SK-N-SH (cell line): Measurements from ENCODE around the gene TSPYL1. TPM values are rescaled to one million over a fixed set of nuclear protein-coding genes. Genes with fewer than 3 reads are reported as not detected.

Source experiments
- CTCF ChIA-PET: fragments of 300-600, 350-600 bp; formaldehyde crosslinking; extraction: SDS; loops from one replicate; lab custom pipeline; 2021; lab: Yijun Ruan, JAX
- POLR2A ChIA-PET: fragments of 350-600 bp; sonication (Branson Sonifier 250); formaldehyde crosslinking; extraction: SDS; loops from one replicate; lab custom pipeline; 2020; ENCODE audit warnings: antibody characterized with exemption, inconsistent platforms; lab: Yijun Ruan, JAX
- DNase-seq: peaks from one replicate; pipeline ENCODE4 v3.0.0; 2012
- H2AFZ ChIP-seq: fragments of 200-600 bp; sonication (generic); 2 replicates; pipeline ENCODE4 v1.8.1; 2016; ENCODE audit warnings: antibody characterized with exemption, mild to moderate bottlenecking, low read depth
- H3F3A ChIP-seq: fragments of 200-600 bp; sonication (generic); replicated peaks from 2 replicates; pipeline ENCODE3; 2016; ENCODE audit warnings: antibody characterized with exemption, mild to moderate bottlenecking; ENCODE audit not compliant: insufficient read depth
- H3K27ac ChIP-seq, 2 experiments: fragments of 200-500 bp in 1 of 2; fragments of 200-600 bp in 1 of 2; sonication (Bioruptor generic) in 1 of 2; sonication (generic), shearing (Covaris generic) in 1 of 2; 2 replicates each; pipeline versions ENCODE4 v1.5.1 to v1.6.1; 2014 to 2016; ENCODE audit warnings: low read depth in 2 of 2, inconsistent platforms in 1 of 2, low read length in 1 of 2, mild to moderate bottlenecking in 1 of 2, mixed read lengths in 1 of 2
- H3K27me3 ChIP-seq: fragments of 200-600 bp; sonication (generic), shearing (Covaris generic); 2 replicates; pipeline ENCODE4 v1.6.1; 2016; ENCODE audit warnings: mixed run types; ENCODE audit not compliant: insufficient read depth
- H3K36me3 ChIP-seq, 2 experiments: fragments of 200-500 bp in 1 of 2; fragments of 200-600 bp in 1 of 2; sonication (Bioruptor generic) in 1 of 2; sonication (generic) in 1 of 2; replicated peaks in 1 of 2; 2 replicates each; pipeline versions ENCODE3 to v1.5.1; 2014 to 2016; ENCODE audit warnings: low read length in 1 of 2, mild to moderate bottlenecking in 1 of 2; ENCODE audit not compliant: insufficient read depth in 2 of 2, control insufficient read depth in 1 of 2
- H3K4me1 ChIP-seq, 2 experiments: fragments of 200-500 bp in 1 of 2; fragments of 200-600 bp in 1 of 2; sonication (Bioruptor generic) in 1 of 2; sonication (generic), shearing (Covaris generic) in 1 of 2; 2 replicates each; pipeline versions ENCODE4 v1.5.1 to v1.6.1; 2014 to 2016; ENCODE audit warnings: low read depth in 1 of 2, low read length in 1 of 2, mixed run types in 1 of 2; ENCODE audit not compliant: insufficient read depth in 2 of 2, control insufficient read depth in 1 of 2
- H3K4me2 ChIP-seq: fragments of 200-600 bp; sonication (generic), shearing (Covaris generic); 2 replicates; pipeline ENCODE4 v1.6.1; 2017; ENCODE audit warnings: mixed run types
- H3K4me3 ChIP-seq, 2 experiments: fragments of 200-500 bp in 1 of 2; fragments of 200-600 bp in 1 of 2; sonication (Bioruptor generic) in 1 of 2; sonication (generic), shearing (Covaris generic) in 1 of 2; 2 replicates each; pipeline versions ENCODE4 v1.5.1 to v1.8.1; 2014 to 2016; ENCODE audit warnings: low read depth in 2 of 2, inconsistent platforms in 1 of 2, low read length in 1 of 2, mild to moderate bottlenecking in 1 of 2, mixed read lengths in 1 of 2, moderate library complexity in 1 of 2
- H3K79me2 ChIP-seq: fragments of 200-600 bp; sonication (generic); 2 replicates; pipeline ENCODE4 v1.8.1; 2017; ENCODE audit warnings: mild to moderate bottlenecking; ENCODE audit not compliant: insufficient read depth
- H3K9ac ChIP-seq: fragments of 200-600 bp; sonication (generic); 2 replicates; pipeline ENCODE4 v1.6.1; 2017; ENCODE audit warnings: mixed run types
- H3K9me2 ChIP-seq: fragments of 200-600 bp; sonication (generic); 2 replicates; pipeline ENCODE4 v1.6.1; 2017; ENCODE audit warnings: mixed run types
- H3K9me3 ChIP-seq: fragments of 200-600 bp; sonication (generic); 2 replicates; pipeline ENCODE4 v1.6.1; 2017; ENCODE audit warnings: mixed run types, mild to moderate bottlenecking, moderate library complexity
- H4K20me1 ChIP-seq: fragments of 200-600 bp; sonication (generic); 2 replicates; pipeline ENCODE4 v1.6.1; 2017; ENCODE audit warnings: mild to moderate bottlenecking, mixed run types; ENCODE audit not compliant: insufficient read depth
- CHD2 ChIP-seq: fragments of 150-350 bp; IDR thresholded peaks from 2 replicates; pipeline ENCODE4 v1.6.1; 2018; ENCODE audit warnings: low read length; ENCODE audit not compliant: partially characterized antibody
- EZH2phosphoT487 ChIP-seq: fragments of 200-600 bp; sonication (generic); IDR thresholded peaks from 2 replicates; pipeline ENCODE4 v1.6.1; 2017; ENCODE audit warnings: low read depth, mixed run types, mild to moderate bottlenecking, antibody characterized with exemption, moderate library complexity, borderline replicate concordance
- FOXJ3 ChIP-seq: sonication (generic); formaldehyde crosslinking; IDR thresholded peaks from 2 replicates; pipeline ENCODE4 v1.5.1; 2020; ENCODE audit warnings: mild to moderate bottlenecking, missing genetic modification reagents
- FOXM1 ChIP-seq: IDR thresholded peaks from 2 replicates; pipeline ENCODE4 v1.4.0; 2012; ENCODE audit warnings: low read depth, mild to moderate bottlenecking
- GATA2 ChIP-seq: sonication (generic); formaldehyde crosslinking; IDR thresholded peaks from 2 replicates; pipeline ENCODE4 v1.5.0; 2020; ENCODE audit warnings: mild to moderate bottlenecking, missing genetic modification reagents
- JUND ChIP-seq: IDR thresholded peaks from 2 replicates; pipeline ENCODE4 v1.4.0; 2012
- MAX ChIP-seq: IDR thresholded peaks from 2 replicates; pipeline ENCODE4 v1.4.0; 2012; ENCODE audit warnings: low read depth
- NRF1 ChIP-seq: IDR thresholded peaks from 2 replicates; pipeline ENCODE4 v1.6.1; 2012; ENCODE audit warnings: low read depth, mild to moderate bottlenecking, low read length
- PBX3 ChIP-seq: IDR thresholded peaks from 2 replicates; pipeline ENCODE4; 2012
- RCOR1 ChIP-seq: fragments of 150-350 bp; IDR thresholded peaks from 2 replicates; pipeline ENCODE4 v1.6.1; 2017; ENCODE audit warnings: antibody characterized with exemption, low read length
- RFX5 ChIP-seq: IDR thresholded peaks from 2 replicates; pipeline ENCODE4 v1.6.1; 2012; ENCODE audit warnings: mild to moderate bottlenecking, improper control_type of control experiment, low read length
- RXRA ChIP-seq: IDR thresholded peaks from 2 replicates; pipeline ENCODE4 v1.4.0; 2012; ENCODE audit warnings: low read depth, mild to moderate bottlenecking, borderline replicate concordance
- SIN3A ChIP-seq: IDR thresholded peaks from 2 replicates; pipeline ENCODE4 v1.6.1; 2012; ENCODE audit warnings: low read depth, mild to moderate bottlenecking, low read length, moderate library complexity, borderline replicate concordance
- TAF1 ChIP-seq: IDR thresholded peaks from 2 replicates; pipeline ENCODE4 v1.6.1; 2012; ENCODE audit warnings: low read depth, mild to moderate bottlenecking, low read length, moderate library complexity, borderline replicate concordance
- TCF12 ChIP-seq: IDR thresholded peaks from 2 replicates; pipeline ENCODE4 v1.4.0; 2012
- WGBS: methylation state at CpG from one replicate; pipeline ENCODE4 v1.1.6; 2017; ENCODE audit warnings: low lambda C conversion rate; 5-methylcytosine and 5-hydroxymethylcytosine counted together
- polyA plus RNA-seq, 3 experiments: library from polyadenylated mRNA; depleted of rRNA; stranded (reverse); fragments of >200 nt; gene quantifications; 2 replicates each; pipeline ENCODE4 v1.2.3, GENCODE V29; 2012
- TF ChIP-seq, protein P1 (sequence below): IDR thresholded peaks from 2 replicates; pipeline ENCODE4 v1.4.0; 2012; ENCODE audit warnings: low read depth, borderline replicate concordance
- TF ChIP-seq, protein P2 (sequence below): fragments of 150-350 bp; IDR thresholded peaks from 2 replicates; pipeline ENCODE4 v1.6.1; 2016; ENCODE audit warnings: mild to moderate bottlenecking, low read depth, low read length

Gene TSPYL1
- polyA plus RNA-seq, 1 of the 3 experiments (the other 2 are of a cell fraction) = 27.9 TPM

DNA sequence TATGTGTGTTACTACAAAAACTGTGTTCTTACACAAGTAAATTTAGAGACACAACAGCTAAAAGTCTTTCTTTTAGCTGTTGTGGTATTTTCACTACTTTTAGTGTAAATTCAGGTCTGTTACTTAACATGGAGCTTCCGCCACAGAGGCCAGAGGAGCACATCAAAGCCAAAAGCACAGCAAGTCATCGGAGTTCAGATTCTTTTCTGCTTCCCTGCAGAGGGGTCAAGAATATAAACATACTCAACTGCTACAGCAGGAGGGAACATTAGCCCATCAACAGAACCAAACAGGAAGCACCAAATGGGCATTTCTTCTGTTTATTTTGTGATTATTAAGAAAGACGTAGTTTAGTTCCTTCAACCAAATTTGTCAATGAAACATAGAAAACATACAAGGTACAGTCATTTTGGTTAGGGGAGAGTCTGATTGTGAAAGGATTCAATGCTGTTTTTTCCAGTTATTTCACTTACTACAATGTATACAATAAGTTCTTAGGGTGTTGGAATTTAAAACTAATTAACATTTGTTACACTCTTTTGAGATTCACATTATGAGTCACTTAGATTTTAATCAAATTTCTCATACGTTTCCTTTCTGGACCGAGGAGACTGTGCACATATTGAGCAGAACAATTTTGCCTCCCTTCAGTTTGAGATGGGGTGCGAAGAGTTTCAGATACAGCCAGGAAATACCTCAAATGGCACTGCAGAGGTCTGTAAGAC lies 48.2 kb upstream of the TSPYL1 start:
- Histone ChIP-seq H3K36me3 (no peaks in the 10 kb centered on the region), H3K9me2 (no peaks in the 10 kb centered on the region), H3K9me3 (no peaks in the 10 kb centered on the region), H3K4me3 (no peak overlapping the region), H3K9ac (no peak overlapping the region), H3K4me1 (peaks cover 0 to 5% of the 10 kb centered on the region in 2 experiments; a peak in 1 of 4 replicates), H4K20me1 (no peaks in the 10 kb centered on the region), H3K4me2 (no peak overlapping the region), H3K27ac (no peak overlapping the region), H3F3A (no peaks in the 10 kb centered on the region), H3K27me3 (no peaks in the 10 kb centered on the region), H3K79me2 (no peaks in the 10 kb centered on the region), H2AFZ (no peak overlapping the region)
- ChIA-PET POLR2A (no interaction called here), CTCF (no interaction called here)
- WGBS = 90% methylated on average over 6 of the region's 6 CpGs
- DNase-seq = no peak
- TF ChIP-seq RFX5 = no peak
- TF ChIP-seq JUND = no peak
- no peak for TF ChIP-seq FOXJ3 (CRISPR knock-in tag)
- TF ChIP-seq, protein P1, sequence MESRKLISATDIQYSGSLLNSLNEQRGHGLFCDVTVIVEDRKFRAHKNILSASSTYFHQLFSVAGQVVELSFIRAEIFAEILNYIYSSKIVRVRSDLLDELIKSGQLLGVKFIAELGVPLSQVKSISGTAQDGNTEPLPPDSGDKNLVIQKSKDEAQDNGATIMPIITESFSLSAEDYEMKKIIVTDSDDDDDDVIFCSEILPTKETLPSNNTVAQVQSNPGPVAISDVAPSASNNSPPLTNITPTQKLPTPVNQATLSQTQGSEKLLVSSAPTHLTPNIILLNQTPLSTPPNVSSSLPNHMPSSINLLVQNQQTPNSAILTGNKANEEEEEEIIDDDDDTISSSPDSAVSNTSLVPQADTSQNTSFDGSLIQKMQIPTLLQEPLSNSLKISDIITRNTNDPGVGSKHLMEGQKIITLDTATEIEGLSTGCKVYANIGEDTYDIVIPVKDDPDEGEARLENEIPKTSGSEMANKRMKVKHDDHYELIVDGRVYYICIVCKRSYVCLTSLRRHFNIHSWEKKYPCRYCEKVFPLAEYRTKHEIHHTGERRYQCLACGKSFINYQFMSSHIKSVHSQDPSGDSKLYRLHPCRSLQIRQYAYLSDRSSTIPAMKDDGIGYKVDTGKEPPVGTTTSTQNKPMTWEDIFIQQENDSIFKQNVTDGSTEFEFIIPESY = no peak
- TF ChIP-seq SIN3A = no peak
- TF ChIP-seq FOXM1 = no peak
- TF ChIP-seq, protein P2, sequence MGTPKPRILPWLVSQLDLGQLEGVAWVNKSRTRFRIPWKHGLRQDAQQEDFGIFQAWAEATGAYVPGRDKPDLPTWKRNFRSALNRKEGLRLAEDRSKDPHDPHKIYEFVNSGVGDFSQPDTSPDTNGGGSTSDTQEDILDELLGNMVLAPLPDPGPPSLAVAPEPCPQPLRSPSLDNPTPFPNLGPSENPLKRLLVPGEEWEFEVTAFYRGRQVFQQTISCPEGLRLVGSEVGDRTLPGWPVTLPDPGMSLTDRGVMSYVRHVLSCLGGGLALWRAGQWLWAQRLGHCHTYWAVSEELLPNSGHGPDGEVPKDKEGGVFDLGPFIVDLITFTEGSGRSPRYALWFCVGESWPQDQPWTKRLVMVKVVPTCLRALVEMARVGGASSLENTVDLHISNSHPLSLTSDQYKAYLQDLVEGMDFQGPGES = no peak

DNA sequence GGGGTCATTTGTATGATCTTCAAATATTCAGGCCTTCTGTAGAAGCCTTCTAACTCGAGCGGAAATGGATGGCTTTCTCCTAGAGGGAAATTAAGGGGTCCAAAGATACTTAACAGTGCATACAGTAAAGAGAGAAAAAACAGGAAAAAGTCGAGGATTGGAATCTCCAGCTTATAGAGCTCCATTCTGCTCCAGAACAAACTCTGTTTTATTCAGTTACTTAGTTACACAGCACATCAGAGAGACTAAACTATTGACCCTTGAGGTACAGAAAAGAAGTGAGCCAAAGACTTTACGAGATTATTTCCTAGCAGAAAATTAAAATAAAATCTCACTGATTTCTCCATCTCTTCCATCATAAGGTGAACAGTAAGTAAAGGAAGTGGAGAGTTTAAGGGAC lies 47.3 kb upstream of the TSPYL1 start:
- Histone ChIP-seq H3K9me2 (no peaks in the 10 kb centered on the region), H3K9me3 (no peaks in the 10 kb centered on the region), H3K4me3 (no peak overlapping the region), H4K20me1 (no peaks in the 10 kb centered on the region), H3K79me2 (no peaks in the 10 kb centered on the region), H3K27me3 (no peaks in the 10 kb centered on the region), H3K4me1 (peaks cover 0 to 5% of the 10 kb centered on the region in 2 experiments; a peak in 1 of 4 replicates), H3K4me2 (no peak overlapping the region), H3K27ac (no peak overlapping the region), H2AFZ (no peak overlapping the region), H3K9ac (no peak overlapping the region), H3K36me3 (no peaks in the 10 kb centered on the region), H3F3A (no peaks in the 10 kb centered on the region)
- ChIA-PET POLR2A (no interaction called here), CTCF (no interaction called here)
- TF ChIP-seq MAX (no peak), RCOR1 (no peak), TAF1 (no peak), PBX3 (no peak), CHD2 (no peak), FOXJ3 (CRISPR knock-in tag) (no peak), RXRA (no peak), EZH2phosphoT487 (no peak), TCF12 (no peak), SIN3A (no peak), JUND (no peak), GATA2 (CRISPR knock-in tag) (no peak), NRF1 (no peak), RFX5 (no peak)
- TF ChIP-seq, protein P2 = no peak
- TF ChIP-seq, protein P1 = no peak
- no peak for DNase-seq
- whole genome bisulfite sequencing = 79% methylated on average over 4 of the region's 4 CpGs
